ENCODE measurements around the gene TRIO.
"Not testable (repeated sequence)": the region's sequence is repeated elsewhere in the genome, so short reads cannot be mapped to it uniquely, and the experiment has no call there.

The TRIO gene

DNA sequence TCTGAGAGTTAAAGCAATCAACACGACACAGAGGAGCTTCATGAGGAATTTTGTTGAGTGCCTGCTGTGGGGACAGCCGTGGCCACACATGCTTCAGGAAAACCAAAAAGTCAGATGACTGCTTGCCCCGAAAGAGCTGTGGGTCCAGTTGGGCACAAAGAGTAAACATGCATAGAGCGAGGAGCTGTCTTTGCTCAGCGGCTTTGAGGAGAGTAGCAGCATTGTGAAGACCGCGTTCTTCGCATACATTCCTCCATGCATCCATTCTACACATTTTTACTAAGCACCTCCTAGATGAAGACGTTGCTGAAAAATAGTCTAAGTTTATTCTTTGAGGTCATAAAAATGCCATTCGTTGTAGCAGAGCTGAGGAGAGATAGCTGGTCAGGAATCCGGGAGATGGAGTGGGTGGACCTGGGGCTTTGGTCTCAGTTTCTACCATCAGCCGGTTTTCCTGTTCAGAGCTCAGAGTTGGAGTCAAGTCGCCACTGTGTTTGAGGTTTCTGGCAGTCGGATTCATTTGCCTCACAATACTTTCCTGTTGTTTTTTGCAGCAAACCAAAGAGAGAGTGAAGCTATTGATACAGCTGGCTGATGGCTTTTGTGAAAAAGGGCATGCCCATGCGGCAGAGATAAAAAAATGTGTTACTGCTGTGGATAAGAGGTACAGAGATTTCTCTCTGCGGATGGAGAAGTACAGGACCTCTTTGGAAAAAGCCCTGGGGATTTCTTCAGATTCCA, 243.9 kb downstream of the TRIO start:
- no peak for TF ChIP-seq CTCF (conservative IDR thresholded peaks at IDR 0.05; ENCODE audit: control insufficient read depth, insufficient read depth, low read depth, low read length)
- no peak for DNase-seq (ENCODE audit: low read depth)
- H3K4me3 ChIP-seq (ENCODE audit: control insufficient read depth, low read depth, low read length), result no peak overlapping the region

GRCh38 chr5:14388741-14389140, 245.6 kb downstream of the TRIO start:
- TF ChIP-seq CTCF (conservative IDR thresholded peaks at IDR 0.05; ENCODE audit: control insufficient read depth, insufficient read depth, low read depth, low read length), result no peak
- H3K4me3 ChIP-seq (ENCODE audit: control insufficient read depth, low read depth, low read length), result no peak overlapping the region
- DNase-seq (ENCODE audit: low read depth), result no peak

DNA sequence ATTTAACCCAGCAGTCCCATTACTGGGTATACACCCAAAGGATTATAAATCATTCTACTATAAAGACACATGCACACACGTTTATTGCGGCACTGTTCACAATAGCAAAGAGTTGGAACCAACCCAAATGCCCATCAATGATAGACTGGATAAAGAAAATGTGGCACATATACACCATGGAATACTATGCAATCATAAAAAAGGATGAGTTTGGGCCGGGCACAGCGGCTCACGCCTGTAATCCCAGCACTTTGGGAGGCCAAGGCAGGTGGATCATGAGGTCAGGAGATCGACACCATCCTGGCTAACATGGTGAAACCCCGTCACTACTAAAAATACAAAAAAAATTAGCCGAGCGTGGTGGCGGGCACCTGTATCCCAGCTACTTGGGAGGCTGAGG, 249.4 kb downstream of the TRIO start:
- not testable (repeated sequence) for H3K4me3 ChIP-seq (ENCODE audit: control insufficient read depth, low read depth, low read length); DNase-seq (ENCODE audit: low read depth)

DNA sequence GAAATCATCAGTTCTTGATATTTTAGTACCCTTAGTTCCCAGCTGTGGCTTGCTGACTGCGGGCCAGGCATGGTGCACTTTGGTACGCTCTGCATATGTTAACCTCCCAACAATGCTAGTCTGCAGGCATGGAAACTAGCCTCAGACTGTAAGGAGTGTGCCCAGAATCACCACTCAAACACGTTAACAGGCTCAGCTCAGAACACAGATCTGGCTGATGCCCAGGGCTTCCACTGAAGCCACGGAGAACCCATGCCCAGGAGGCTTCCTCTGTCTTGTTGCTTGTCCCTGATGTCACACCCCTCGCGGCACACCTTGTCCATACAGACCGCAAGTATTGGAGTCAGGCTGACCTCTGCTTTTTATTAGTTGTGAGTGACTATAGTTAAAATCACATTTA, 251.2 kb downstream of the TRIO start:
- DNase-seq (ENCODE audit: low read depth), result no peak
- H3K4me3 ChIP-seq (ENCODE audit: control insufficient read depth, low read depth, low read length), result no peak overlapping the region
- TF ChIP-seq CTCF (conservative IDR thresholded peaks at IDR 0.05; ENCODE audit: control insufficient read depth, insufficient read depth, low read depth, low read length), result no peak

DNA sequence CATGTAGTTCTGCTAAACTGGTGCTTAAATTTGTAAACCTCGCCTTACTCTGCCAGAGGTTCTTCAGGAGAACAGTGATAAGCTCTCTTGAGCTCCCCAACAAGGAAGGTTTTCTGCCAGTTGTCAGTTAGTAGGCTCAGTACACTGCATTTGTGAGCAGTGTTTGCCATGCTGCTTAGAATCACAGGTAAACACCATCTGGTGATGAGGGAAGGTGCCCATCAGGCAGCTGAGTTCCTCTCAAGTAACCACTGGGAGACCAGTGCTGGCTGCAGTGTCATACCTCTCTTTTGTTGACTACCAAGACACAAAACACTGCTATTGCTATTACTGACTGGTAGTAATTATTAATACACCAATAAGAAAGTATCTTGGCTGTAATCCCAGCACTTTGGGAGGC, 252.3 kb downstream of the TRIO start:
- no peak overlapping the region for H3K4me3 ChIP-seq (ENCODE audit: control insufficient read depth, low read depth, low read length)
- DNase-seq (ENCODE audit: low read depth), result no peak
- no peak for TF ChIP-seq CTCF (conservative IDR thresholded peaks at IDR 0.05; ENCODE audit: control insufficient read depth, insufficient read depth, low read depth, low read length)

- H3K4me3 ChIP-seq (ENCODE audit: control insufficient read depth, low read depth, low read length), result no peak overlapping the region
- DNase-seq (ENCODE audit: low read depth), result peak; percentile 47
- TF ChIP-seq CTCF (conservative IDR thresholded peaks at IDR 0.05; ENCODE audit: control insufficient read depth, insufficient read depth, low read depth, low read length), result no peak
Observed at GRCh38 chr5:14396066-14396465, 252.9 kb downstream of the TRIO start.

- TF ChIP-seq CTCF (conservative IDR thresholded peaks at IDR 0.05; ENCODE audit: control insufficient read depth, insufficient read depth, low read depth, low read length), result no peak
- DNase-seq (ENCODE audit: low read depth), result no peak
- no peak overlapping the region for H3K4me3 ChIP-seq (ENCODE audit: control insufficient read depth, low read depth, low read length)
Observed at GRCh38 chr5:14396737-14397136, 253.6 kb downstream of the TRIO start.

All from fibroblast of mammary gland (primary cell).